Skeletal muscle cell (primary cell): ENCODE results near the gene NOX3.
"Not testable (repeated sequence)": the region's sequence is repeated elsewhere in the genome, so short reads cannot be mapped to it uniquely, and the experiment has no call there.

Experiments
- DNase-seq: peaks from one replicate; pipeline ENCODE4 v3.0.0-alpha.2; 2010; ENCODE audit warnings: low read depth
- H3K4me3 ChIP-seq: 2 replicates; pipeline ENCODE4 v1.5.1; 2011; ENCODE audit warnings: low read depth, mild to moderate bottlenecking, control low read depth, low read length, moderate library complexity

Gene NOX3, protein sequence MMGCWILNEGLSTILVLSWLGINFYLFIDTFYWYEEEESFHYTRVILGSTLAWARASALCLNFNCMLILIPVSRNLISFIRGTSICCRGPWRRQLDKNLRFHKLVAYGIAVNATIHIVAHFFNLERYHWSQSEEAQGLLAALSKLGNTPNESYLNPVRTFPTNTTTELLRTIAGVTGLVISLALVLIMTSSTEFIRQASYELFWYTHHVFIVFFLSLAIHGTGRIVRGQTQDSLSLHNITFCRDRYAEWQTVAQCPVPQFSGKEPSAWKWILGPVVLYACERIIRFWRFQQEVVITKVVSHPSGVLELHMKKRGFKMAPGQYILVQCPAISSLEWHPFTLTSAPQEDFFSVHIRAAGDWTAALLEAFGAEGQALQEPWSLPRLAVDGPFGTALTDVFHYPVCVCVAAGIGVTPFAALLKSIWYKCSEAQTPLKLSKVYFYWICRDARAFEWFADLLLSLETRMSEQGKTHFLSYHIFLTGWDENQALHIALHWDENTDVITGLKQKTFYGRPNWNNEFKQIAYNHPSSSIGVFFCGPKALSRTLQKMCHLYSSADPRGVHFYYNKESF

DNA sequence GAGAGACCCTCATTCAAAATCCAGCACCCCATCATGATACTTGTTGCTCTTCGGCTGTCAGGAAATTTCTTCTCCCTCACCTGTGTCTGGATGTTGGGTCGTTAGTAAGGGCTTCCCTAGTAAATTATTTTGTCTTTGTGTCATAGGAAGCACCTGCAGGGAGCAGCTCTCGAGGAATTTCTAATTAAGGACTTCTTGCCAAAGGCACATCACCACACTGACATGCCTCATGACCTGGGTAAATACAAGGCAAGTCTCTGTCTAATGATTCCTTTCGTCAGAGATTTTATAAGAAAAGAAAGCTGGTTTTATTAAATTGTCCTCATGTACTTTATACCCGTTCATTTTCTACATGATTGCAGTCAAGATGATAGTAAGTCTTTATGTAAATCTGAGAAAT, at the start of gene NOX3:
Gene NOX3, minus strand, starts transcription at position 74 of the 400 bp plus-strand sequence. Its CDS starts 39 bp downstream, at position 35.
- DNase-seq, result no peak
- no peak within 1 kb of the TSS for H3K4me3 ChIP-seq

DNA sequence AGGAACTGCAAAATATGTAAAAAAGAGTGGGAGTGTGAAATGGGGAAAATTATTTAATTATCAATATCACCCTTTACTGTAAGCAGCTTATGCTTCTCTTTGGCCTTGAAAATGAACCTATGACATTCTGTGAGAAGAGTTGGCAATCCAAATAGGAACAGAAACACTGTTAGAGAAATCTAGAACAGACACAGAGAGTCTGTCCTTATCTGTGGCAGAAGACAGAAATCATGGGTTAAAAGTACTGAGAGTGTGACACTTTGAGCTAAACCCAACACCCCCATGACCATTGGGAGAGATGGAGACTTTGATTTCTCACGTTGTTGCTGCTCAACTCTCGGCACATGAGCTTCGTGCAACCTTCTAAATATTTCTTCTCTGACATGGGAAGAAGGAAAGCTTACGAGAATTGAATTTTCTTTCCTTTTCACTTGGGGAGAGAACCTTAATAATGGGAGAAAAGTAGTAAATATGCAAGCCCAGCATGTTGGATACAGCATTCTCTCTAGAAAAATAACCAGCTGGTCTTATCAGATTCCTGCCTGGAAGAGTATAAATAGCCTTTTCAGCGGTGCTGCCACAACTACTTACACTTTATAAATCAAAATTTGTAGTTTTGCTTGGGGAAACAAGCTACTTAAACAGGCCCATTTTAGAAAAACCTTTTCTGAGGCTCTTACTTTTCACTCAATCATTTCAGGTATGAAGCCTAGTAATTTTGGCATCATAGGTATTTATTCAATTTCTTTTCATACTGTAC, 49.4 kb upstream of the NOX3 start:
- no peak overlapping the region for H3K4me3 ChIP-seq
- DNase-seq, result no peak

DNA sequence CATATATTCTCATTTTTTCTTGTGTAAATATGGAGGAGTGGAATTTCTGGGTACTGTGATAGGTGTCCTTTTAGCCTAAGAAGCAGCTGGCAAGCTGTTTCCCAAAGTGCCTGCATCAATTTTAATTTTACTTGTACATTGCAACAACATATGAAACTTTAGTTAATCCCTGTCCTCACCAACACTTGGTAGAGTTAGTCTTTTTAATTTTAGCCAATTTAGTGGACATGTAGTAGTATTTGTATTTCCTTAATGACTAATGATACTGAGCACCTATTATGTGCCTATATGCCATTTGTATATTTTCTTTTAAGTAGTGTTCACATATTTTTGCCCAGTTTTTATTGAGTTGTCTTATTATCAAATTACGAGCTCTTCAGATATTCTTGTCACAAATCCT, 46.8 kb upstream of the NOX3 start:
- no peak overlapping the region for H3K4me3 ChIP-seq
- DNase-seq, result no peak

DNA sequence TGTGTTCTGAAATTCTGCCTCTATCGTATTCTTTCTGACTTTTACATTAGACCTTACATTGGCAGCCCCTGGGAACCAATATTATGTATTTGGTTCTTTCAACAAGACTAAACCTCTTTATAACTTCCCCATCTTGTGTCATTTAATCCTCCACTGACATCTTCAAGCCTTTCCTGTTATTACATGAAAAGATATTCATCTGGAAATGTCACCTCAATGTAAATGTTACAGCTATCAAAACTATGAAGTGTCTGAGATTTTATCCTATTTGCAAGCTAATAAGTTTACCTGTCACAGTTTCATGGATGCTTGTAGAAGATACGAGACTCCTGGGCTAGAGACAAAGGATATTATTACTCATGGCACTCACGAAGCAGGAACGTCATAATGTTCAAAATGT, 43.9 kb upstream of the NOX3 start:
- no peak for DNase-seq
- no peak overlapping the region for H3K4me3 ChIP-seq

DNA sequence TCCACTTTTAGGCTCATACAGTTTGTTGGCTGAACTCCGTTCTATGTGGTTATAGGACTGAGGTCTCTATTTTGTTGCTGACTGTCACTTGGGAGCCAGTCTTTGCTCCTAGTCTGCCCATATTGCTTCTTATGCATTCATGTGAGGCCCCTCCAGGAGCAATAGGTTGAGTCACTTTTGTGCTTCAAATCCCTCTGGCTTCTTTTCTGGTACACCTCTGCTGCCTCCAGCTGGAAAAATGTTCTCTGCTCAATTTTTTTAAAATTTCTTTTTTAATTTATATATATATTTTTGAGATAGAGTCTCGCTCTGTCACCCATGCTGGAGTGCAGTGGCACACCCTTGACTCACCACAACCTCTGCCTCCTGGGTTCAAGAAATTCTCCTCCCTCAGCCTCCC, 42.7 kb upstream of the NOX3 start:
- no peak overlapping the region for H3K4me3 ChIP-seq
- DNase-seq, result no peak

DNA sequence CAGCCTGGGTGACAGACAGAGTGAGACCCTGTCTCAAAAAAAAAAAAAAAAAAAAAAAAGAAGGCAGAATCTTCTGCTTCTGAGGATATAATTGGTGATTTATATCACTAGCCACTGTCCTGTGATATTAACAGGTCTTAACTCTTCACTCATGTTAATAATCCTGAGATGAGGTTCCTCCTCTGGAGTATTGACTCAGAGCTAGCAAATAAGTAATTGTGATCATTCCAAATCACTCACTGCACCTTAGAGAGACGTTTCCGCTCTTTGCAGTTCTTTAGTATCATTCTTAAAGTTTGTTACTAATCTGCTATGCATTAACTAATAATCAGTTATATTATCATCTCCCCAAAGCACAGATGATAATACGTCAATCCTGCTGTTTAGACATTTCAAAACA, 41.6 kb upstream of the NOX3 start:
- DNase-seq, result no peak
- H3K4me3 ChIP-seq, result no peak overlapping the region

DNA sequence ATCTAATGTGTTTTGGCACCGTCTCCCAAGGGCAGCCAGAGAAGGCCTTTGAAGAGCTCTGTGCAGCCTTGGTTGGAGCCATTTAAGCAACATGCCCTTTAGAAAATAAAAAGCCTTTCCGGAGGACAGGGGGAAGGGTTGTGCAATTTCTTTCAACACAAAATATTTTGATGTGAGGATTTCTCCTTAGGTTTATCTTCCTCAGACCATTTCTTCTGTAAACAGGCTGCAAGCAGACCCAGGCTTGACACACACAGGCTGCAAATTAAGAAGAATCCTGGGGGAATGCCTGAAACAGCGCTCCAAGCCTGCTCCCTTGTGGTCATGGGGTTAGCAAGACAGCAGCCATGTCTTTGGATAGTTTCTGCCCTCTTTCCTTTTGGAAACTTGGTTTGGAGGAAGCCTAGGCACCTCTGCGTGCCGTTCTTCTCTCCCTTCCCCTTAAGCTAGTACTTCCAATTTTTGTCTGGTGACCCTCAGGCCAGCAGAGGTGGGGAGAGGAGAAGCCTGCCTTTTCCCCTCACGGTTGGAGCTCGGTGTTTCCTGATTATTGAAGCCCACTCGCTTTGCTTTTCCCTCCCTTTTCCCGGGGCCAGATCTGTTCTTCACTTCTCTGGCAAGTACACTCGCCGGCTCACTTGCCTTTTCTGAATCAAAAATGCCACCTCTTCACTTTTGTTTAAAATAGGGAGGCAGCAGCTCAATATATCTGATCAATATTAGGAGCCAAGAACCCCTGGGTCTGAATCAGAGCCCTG, 39.6 kb upstream of the NOX3 start:
- H3K4me3 ChIP-seq, result no peak overlapping the region

DNA sequence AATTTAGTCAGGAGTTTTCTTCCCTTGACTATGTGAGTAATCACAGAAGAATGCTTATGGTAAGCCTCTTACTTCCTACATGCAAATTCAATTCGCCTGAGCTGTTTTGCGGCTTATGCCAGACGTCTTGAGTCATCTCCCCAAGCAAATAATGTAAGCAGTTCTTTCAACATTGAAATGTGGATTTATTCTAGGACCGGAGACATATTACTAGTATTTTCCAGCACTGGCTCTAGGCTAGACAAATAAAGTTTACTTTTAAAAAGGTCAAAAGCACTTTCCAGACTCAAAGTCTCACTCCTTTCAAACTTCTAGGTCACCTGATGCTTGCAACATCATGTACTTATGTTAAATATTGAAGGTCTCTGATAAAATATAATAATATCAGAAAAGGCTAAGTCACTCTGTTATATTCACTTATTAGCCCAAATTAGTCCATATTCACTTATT, 38.1 kb upstream of the NOX3 start:
- peak; percentile 99 for DNase-seq

More for the DNA sequence above, 39.6 kb upstream of the NOX3 start:
- peak; percentile 79 for DNase-seq

DNA sequence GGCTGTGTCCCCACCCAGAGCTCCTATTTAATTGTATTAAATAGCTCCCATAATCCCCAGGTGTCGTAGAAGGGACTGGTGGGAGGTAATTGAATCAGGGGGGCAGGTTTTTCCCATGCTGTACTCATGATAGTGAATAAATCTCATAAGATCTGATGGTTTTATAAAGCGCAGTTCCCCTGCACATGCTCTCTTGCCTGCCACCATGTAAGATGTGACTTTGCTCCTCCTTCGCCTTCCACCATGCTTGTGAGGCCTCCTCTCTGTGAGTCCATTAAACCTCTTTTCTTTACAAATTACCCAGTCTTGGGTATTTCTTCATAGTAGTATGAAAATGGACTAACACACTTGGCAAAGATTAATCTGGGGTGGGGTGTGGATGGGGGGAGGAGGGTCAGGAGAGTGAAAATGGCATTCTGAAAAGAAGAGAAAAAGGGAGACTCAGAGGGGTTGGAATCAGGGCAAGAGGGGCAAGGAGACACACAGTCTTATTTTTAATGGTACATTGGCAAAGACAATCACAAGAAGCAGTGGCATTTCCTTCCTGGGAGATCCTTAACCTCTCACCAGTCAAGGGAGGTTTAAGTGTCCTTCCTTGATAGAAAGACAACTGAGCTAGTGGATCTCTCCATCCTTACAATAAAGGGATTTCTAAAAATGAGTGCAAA, 37.5 kb upstream of the NOX3 start:
- no peak for DNase-seq
- no peak overlapping the region for H3K4me3 ChIP-seq

More for the DNA sequence above, 38.1 kb upstream of the NOX3 start:
- H3K4me3 ChIP-seq, result no peak overlapping the region

DNA sequence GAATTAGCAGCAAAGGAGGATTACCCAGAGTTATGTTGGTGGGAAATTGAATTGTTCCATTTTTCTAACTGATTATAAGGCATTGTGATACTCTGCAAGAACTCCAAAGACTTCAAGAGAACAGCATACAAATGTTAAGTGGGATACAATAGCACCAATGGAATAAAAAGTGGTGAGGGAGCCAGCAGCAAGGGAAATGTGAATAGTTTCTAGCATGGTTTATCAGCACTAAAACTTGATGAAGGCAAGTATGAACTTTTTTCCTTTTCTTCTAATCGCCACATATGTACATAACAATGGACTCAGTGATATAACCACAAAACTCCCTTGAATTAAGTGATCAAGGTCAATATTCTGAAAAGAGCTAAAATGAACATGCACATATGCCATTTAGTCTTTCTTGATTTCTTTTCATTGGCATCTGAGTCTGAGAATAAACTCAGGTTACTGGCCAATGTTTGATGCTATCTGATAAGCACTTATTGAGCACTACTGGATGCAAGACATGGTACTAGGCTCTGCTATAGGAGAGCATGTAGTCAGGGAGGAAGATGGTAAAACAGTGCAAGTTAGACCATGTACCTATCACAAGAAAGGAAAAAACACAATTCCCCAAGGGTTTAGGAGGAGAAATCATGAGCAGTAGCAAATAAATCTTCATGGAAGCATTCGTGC, 36.6 kb upstream of the NOX3 start:
- no peak overlapping the region for H3K4me3 ChIP-seq
- DNase-seq, result no peak

DNA sequence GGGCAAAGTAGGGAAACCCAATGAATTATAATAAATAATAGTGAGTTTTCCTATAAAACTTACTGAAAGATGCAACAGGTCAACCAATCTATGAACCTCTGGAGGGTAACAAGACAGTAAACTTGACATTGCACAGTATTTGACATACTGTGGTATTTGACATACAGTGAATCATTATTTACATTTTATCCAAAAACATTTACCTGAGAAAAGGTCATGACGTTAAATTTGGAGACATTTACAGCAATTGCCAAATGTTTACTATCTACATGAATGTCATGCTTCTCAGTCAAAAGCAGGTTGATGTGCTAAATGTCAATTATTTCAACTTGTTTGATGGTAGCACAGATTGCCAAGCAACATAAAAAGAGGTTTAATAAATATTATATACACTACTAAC, 35.8 kb upstream of the NOX3 start:
- no peak overlapping the region for H3K4me3 ChIP-seq
- no peak for DNase-seq

DNA sequence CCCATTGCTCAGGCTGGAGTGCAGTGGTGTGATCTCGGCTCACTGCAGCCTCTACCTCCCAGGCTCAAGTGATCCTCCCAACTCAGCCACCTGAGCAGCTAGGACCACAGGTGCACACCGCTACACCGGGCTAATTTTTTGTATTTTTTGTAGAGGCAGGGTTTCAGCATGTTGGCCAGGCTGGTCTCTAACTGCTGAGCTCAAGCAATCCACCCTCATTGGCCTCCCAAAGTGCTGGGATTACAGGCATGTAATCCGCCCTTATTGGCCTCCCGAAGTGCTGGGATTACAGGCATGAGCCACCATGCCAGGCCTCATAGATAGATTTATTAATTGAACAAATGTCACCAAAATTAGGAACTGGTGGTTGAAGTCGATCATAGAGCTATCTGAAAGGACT, 32.6 kb upstream of the NOX3 start:
- not testable (repeated sequence) for DNase-seq, H3K4me3 ChIP-seq

DNA sequence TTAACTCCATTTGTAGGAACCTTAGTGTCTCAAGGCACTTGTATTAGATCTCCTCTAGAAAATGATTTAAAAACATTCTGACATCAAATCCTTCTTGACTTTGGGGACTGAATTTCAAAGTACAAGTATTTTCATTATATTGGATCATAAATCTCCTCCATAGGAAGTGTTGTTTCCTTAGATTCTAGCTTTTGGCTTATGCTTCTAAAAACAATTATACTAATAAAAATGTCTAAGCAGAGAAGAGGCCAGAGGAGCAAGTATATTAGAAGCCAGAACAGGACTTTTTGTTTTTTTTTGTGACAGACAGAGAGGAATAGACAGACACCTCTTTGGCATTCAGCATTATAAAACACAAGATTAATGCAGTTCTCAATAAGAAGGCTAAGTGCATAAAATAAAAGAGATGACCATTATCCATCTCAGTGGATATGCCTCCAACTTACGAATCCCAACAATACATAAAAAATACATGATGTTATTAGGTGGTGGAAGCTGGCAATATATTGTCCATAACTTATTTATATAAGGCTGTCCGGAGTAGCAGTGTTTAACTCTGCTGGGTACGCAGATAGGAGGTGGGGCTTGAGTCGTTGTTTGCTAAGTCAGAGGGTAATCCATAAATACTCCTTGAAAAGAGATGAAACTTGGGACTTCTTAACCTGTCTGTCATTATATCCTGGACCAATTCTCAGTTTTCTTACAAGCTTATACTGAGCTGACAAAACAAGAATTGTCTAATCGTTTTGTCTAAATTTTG, 31.9 kb upstream of the NOX3 start:
- DNase-seq, result no peak
- H3K4me3 ChIP-seq, result no peak overlapping the region

DNA sequence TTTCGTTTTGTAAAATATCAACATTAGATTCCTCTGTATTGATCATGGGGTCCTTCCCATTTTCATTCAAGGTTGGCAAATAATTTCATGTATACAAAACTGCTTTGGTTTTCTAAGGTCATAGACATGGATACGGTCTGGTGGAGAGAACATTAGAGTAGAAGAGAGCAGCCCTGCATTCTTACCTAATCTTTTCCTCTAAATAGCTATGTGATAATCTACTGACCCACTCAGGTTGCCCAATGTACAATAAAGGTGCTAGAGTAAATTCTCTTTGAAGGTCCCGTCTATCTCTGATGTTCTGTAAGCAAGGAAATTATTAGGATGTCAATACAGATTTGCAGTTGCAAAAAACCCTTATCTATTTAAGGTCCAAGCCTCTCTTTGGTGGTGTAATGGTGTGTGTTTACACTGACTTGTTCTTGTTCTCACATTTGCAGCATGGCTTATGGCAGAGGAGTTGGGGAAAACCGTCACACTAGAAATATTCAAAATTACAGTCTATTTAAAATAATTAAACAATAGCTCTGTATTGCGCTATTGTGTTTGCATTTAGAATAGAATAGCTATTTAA, 31.2 kb upstream of the NOX3 start:
- no peak for DNase-seq
- no peak overlapping the region for H3K4me3 ChIP-seq

DNA sequence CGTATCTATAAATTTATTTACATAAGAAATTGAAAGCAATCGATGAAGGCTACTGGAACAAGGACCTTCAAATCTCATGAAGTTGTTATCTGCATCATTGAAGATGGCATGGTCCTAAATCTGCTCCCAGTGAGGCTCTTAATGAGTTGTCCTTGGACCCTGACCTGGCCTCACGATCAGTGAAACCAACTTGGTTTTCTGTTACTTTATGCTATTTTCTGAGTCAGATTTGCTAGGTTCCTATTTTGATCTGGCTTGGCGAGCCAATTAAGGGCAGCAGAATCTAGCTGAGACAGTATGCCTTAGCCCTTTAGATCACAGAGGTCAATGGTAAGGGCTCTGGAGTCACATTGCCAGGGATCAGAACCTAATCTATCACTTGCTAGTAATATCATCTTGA, 30.1 kb upstream of the NOX3 start:
- no peak overlapping the region for H3K4me3 ChIP-seq
- DNase-seq, result no peak

DNA sequence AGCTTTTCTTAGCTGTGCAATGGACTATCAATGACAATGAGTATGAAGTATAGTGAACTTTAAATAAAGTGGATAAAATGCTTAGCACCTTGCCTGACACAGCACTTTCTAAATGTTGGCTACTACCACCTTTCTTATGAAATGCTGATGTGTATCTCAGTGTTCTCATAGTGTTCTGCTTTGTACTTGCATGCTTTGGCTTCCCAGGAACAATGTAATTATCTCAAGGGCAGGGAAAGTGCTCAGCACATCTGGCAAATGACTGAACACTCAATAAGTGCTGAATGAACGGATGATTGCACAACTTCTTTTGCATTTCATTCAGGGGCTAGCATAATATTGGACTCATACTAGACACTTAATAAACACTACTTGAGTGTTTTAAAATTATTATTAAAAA, 28.2 kb upstream of the NOX3 start:
- peak; percentile 86 for DNase-seq
- no peak overlapping the region for H3K4me3 ChIP-seq

DNA sequence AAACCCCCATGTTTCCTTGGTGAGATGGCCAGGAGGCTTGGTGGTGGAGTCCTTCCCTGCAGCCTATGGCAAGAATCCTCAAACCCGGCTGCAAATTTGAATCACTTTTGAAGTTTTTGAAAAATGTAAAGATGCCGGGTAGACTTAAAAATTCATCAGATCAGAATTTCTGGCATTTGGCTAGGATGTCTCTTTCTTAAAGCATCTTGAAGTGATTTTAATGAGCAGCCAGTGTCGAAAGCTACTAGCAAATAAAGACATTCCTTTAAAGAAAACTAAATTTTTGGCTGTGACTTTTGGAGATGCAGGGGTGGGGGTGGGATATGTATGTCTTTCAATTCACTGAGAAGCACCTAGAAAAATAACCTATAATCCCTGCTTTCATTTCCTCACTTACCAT, 25.6 kb upstream of the NOX3 start:
- H3K4me3 ChIP-seq, result no peak overlapping the region
- no peak for DNase-seq

DNA sequence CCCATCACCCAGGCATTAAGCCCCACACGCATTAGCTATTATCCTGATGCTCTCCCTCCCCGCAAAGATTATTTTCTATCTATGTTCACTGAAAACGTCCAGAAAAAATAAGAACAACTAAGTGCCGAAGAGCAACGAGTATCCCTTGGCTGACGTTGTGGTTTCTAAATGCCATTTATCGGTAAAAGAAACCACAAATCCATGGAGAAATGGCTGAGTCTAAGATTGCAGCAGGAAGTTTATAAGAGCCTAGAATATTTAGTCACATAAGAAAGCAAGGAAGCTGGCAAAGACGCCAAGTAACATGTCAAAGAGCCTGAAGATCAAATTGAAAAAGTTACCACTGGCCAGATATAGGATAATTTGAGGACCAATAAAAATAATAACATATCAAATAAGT, 18.1 kb upstream of the NOX3 start:
- DNase-seq, result peak; percentile 54
- H3K4me3 ChIP-seq, result no peak overlapping the region
